GM18526 (cell line): ENCODE measurements around the gene SLC6A3.

Experiments
- POLR2A ChIP-seq: IDR thresholded peaks from 3 replicates; pipeline ENCODE4 v1.6.1; 2011; ENCODE audit not compliant: insufficient read length; ENCODE audit errors: extremely low read depth

Gene SLC6A3

DNA sequence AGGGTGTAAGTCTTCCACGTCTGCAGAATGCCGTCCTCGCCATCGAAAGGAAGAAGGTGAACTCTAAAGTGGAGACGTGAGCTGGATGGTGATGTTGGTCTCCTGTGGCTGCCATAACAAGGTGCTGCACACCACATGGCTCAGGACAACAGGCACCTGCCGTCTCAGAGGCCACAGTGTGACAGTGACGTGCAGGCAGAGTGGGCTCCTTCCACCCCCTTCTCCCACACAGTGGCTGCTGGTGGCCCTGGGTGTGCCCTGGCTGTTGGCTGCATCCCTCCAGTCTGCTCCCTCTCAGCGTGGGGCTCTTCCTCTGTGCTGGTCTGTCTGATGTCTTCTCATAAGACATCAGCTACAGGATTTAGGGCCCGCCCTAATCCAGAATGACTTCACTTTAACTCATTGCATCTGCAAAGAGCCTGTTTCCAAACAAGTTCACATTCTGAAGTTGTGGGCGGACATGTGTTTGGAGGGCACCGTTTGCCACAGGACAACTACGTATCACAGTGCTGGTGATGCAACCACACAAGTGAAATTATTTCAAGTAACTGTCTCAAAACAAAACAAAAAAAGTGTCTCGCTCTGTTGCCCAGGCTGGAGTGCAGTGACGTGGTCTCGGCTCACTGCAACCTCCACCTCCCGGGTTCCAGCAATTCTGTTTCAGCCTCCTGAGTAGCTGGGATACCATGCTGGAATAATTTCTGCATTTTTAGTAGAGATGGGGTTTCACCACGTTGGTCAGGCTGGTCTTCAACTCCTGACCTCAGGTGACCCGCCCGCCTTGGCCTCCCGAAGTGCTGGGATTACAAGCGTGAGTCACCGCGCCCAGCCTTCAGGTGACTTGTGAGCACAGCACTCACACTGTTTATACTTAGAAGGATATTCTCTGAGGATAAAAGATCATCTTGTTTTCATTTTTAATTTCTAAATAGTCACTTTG, 69.1 kb downstream of the SLC6A3 start:
- no peak for TF ChIP-seq POLR2A

GRCh38 chr5:1374679-1375055, 70.6 kb downstream of the SLC6A3 start:
- no peak for TF ChIP-seq POLR2A

DNA sequence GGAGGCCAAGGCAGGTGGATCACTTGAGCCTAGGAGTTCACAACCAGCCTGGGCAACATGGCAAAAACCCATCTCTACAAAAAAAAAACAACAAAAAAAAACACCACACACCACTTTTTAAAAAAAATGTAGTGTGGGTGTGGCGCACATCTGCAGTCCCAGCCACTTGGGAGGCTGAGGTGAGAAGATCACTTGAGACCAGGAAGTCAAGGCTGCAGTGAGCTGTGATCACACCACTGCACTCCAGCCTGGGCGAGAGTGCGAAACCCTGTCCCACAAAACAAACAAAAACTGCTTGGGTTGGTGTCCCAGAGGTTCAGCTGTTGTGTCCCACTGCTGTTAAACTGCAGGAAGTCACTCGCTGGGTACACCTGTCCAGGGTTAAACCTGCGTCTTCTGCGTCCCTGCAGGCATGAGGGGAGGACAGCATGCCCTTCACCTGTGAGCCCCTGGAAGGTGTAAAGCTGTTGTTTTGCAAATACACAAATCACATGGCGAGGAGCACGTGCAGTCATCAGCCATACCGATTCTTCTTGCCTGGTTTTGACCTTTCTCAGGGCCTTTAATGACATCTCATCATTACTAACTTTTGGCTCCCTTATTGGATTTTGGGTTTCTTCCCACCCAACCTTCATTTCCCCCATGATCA, 71.1 kb downstream of the SLC6A3 start:
- no peak for TF ChIP-seq POLR2A

DNA sequence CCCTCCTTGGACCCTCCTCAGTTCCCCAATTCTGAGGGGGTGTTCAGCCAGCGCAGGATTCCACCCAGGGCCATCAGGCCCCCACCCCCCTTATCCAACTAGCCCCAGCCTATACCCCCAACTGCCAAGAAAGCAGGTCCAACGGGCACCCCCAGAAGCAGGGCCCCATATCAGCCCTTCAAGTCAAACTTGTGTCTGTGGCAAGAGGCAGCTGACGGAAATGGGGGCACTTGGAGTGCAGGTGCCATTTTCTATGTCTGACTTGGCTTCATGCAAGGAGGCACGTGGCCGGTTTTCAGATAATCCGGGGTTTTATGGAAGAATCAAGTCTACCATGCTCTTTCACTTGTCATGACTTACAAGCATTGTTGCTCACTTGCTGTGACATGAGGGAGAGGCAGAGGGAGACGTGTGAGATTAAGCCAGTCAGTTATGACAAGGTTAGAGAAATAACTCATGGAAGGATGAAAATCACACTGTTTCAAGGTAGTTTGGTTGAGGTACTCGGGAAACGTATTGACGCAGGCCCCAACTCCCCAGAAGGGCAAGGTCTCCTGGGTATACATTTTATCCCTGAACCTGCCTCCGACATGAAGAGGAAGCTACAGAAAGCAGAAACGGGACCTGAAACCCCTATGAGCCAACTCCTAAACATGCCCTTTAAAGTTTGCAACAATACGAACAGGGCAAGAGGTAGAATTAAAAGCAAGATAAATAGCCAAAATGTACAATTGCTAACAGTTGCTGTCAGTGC, 73.8 kb downstream of the SLC6A3 start:
- TF ChIP-seq POLR2A: no peak

- TF ChIP-seq POLR2A: no peak
Measured at GRCh38 chr5:1370006-1370405, 75.2 kb downstream of the SLC6A3 start.

DNA sequence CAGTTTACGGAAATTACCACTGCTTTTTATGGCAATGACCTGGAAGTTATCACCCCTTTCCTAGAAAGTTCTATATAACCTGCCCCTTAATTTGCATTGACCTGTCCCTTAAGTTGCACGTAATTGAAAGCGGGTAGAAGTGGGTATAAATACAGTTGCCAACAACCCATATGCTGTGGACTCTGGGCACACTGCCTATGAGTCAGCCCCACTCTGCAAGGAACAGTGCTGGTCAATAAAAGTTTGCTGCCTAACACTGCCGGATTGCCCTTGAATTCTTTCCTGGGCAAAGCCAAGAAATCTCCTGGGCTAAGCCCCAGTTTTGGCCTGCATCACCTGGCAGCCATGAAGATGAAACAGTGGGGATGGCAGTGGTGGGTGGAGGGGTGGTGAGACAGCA, 76.5 kb downstream of the SLC6A3 start:
- TF ChIP-seq POLR2A: no peak

DNA sequence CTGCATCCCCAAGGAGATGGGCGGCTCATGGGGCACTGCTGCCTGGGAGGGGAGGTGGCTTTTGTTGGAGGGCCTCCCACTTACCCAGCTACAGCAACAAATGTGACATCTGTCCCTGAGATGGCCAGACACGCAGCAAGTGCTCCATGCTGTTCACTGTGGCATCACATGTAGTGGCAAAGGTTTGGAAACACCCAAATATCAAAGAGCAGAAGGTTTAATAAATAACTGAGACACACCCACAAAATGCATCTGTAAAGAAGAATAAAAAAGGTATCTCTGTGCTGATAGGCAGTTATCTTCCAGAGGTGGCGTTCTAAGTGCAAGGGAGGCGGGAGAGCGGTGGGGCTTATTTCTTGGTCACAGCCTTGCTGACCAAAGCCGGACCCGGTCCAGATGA, 77.0 kb downstream of the SLC6A3 start:
- no peak for TF ChIP-seq POLR2A

DNA sequence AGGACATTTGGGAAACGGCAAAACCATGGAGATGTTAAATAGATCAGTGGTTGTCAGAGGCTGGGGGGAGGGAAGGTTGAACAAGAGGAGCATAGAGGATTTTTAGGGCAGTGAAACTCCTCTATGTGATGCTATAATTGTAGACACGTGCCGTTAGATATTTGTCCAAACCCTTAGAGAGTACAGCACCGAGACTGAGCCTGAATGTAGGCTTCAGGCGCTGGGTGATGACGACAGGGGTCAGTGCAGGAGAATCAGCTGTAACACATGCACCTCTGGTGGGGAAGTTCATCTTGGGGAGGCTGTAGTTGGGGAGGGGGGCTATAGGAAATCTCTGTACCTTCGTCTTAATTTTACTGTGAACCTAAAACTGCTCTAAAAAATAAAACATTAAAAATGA, 78.1 kb downstream of the SLC6A3 start:
- TF ChIP-seq POLR2A: no peak

GRCh38 chr5:1366514-1366913, 78.7 kb downstream of the SLC6A3 start:
- no peak for TF ChIP-seq POLR2A

GRCh38 chr5:1364211-1364610, 81.0 kb downstream of the SLC6A3 start:
- TF ChIP-seq POLR2A: no peak

- no peak for TF ChIP-seq POLR2A
Measured at GRCh38 chr5:1363581-1363980, 81.7 kb downstream of the SLC6A3 start.

GRCh38 chr5:1363160-1363559, 82.1 kb downstream of the SLC6A3 start:
- TF ChIP-seq POLR2A: no peak

- TF ChIP-seq POLR2A: no peak
Measured at GRCh38 chr5:1362242-1363015, 82.8 kb downstream of the SLC6A3 start.

DNA sequence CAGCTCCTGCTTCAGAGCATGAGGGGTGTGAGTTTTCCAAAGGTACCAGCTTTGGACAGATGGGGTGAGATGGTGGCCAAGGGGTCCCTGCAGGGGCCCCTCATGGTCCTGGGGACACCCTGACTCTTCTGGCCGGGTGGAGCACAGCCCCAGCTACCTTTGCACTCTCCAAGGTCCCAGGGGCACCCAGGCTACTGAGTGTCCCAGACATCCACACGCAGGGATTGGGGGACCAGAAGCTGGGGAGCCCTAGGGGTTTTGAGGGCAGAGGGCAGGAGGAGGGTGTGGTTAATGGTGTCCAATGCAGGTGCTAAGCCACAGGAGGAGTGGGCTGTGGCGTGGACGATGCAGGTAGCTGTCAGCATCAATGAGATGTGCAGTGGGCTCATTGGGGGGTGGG, 84.4 kb downstream of the SLC6A3 start:
- TF ChIP-seq POLR2A: no peak

GRCh38 chr5:1359713-1360112, 85.5 kb downstream of the SLC6A3 start:
- TF ChIP-seq POLR2A: no peak

GRCh38 chr5:1359031-1359645, 86.1 kb downstream of the SLC6A3 start:
- TF ChIP-seq POLR2A: no peak
